ENCODE data around the gene FBXW7.
"Not testable (repeated sequence)": the region's sequence is repeated elsewhere in the genome, so short reads cannot be mapped to it uniquely, and the experiment has no call there.

FBXW7 gene

DNA sequence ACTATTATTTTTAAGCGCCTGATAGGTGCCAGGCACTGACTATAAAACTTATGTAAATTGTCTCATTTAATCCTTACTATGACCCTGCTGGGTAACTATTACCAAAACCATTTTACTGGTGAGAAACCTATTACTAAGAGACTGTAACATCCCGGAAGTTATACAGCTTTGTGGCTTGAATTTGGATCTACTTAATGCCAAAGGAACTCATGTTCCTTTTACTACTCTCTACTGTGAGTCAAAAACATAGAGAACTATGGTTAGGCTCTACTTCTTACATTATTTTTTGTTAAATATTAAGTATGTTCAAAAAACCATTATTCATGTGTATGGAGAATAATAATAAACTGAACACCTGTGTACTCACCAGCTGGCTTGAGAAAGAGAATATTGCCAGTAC is 14.8 kb upstream of the FBXW7 start:
- H3K27ac ChIP-seq (ENCODE audit: low read depth in 2 of 2, low read length in 2 of 2); H3K4me1 ChIP-seq (ENCODE audit: control insufficient read depth in 2 of 2, insufficient read depth in 2 of 2, low read length in 2 of 2); H3K36me3 ChIP-seq (ENCODE audit: control insufficient read depth in 2 of 2, insufficient read depth in 2 of 2, low read length in 2 of 2); H3K9ac ChIP-seq (ENCODE audit: low read depth in 1 of 2, low read length in 2 of 2); H3K4me3 ChIP-seq (ENCODE audit: low read length in 2 of 2); H3K9me3 ChIP-seq (ENCODE audit: control insufficient read depth in 2 of 2, low read length in 2 of 2); H3K27me3 ChIP-seq (ENCODE audit: control insufficient read depth in 2 of 2, insufficient read depth in 2 of 2, low read length in 2 of 2): not testable (repeated sequence)

DNA sequence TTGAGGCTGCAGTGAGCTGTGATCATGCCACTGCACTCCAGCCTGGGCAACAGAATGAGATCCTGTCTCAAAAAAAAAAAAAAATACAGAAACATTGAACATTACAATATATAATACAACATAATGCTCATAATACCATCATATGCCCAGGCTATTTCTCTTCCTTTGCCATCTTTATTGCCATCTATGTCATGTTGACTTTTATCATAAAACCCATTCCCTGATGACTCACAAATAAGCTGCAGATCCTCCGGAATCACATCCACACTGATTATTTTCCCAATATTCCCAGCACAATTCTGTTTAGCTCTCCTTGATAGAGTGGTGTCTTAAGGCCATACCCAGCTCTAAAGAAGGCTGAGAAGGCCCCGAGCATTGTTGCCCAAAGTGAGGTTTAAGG is 9.2 kb upstream of the FBXW7 start:
- Histone ChIP-seq H3K4me3 (ENCODE audit: low read length in 2 of 2) (no peak overlapping the region), H3K4me1 (ENCODE audit: control insufficient read depth in 2 of 2, insufficient read depth in 2 of 2, low read length in 2 of 2) (no peaks in the 10 kb centered on the region), H3K9me3 (ENCODE audit: control insufficient read depth in 2 of 2, low read length in 2 of 2) (no peaks in the 10 kb centered on the region), H3K27ac (ENCODE audit: low read depth in 2 of 2, low read length in 2 of 2) (no peak overlapping the region), H3K27me3 (ENCODE audit: control insufficient read depth in 2 of 2, insufficient read depth in 2 of 2, low read length in 2 of 2) (no peaks in the 10 kb centered on the region), H3K36me3 (ENCODE audit: control insufficient read depth in 2 of 2, insufficient read depth in 2 of 2, low read length in 2 of 2) (peaks cover 0 to under 1% of the 10 kb centered on the region in 2 donors), H3K9ac (ENCODE audit: low read depth in 1 of 2, low read length in 2 of 2) (no peak overlapping the region)

GRCh38 chr4:152544533-152544932 is 8.6 kb upstream of the FBXW7 start:
- not testable (repeated sequence) for H3K36me3 ChIP-seq (ENCODE audit: control insufficient read depth in 2 of 2, insufficient read depth in 2 of 2, low read length in 2 of 2); H3K27ac ChIP-seq (ENCODE audit: low read depth in 2 of 2, low read length in 2 of 2); H3K4me3 ChIP-seq (ENCODE audit: low read length in 2 of 2); H3K4me1 ChIP-seq (ENCODE audit: control insufficient read depth in 2 of 2, insufficient read depth in 2 of 2, low read length in 2 of 2); H3K9me3 ChIP-seq (ENCODE audit: control insufficient read depth in 2 of 2, low read length in 2 of 2); H3K9ac ChIP-seq (ENCODE audit: low read depth in 1 of 2, low read length in 2 of 2); H3K27me3 ChIP-seq (ENCODE audit: control insufficient read depth in 2 of 2, insufficient read depth in 2 of 2, low read length in 2 of 2)

DNA sequence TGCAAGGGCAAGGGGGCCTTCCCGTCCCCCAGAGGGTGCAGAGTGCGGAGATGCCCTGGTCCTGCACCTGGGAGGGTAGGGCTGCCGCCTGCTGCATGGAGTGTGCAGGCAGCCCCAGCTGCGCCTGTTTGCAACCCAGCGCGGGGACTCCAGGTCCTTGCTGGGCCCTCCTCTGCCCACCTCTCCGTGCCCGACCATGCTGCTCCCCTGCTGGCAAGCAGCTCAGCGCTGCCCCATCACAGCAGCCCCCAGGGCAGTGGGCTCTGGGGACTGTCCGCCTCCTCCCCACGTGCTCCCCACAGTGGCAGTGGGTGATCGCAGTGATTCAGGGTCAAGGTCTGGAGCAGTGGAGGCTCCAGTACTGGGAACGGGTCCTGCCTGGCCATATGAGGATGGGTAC is 5.0 kb upstream of the FBXW7 start:
- Histone ChIP-seq H3K27ac (ENCODE audit: low read depth in 2 of 2, low read length in 2 of 2) (no peak overlapping the region), H3K9ac (ENCODE audit: low read depth in 1 of 2, low read length in 2 of 2) (no peak overlapping the region), H3K4me1 (ENCODE audit: control insufficient read depth in 2 of 2, insufficient read depth in 2 of 2, low read length in 2 of 2) (peaks cover 7 to 11% of the 10 kb centered on the region in 2 donors), H3K9me3 (ENCODE audit: control insufficient read depth in 2 of 2, low read length in 2 of 2) (no peaks in the 10 kb centered on the region), H3K4me3 (ENCODE audit: low read length in 2 of 2) (no peak overlapping the region), H3K36me3 (ENCODE audit: control insufficient read depth in 2 of 2, insufficient read depth in 2 of 2, low read length in 2 of 2) (peaks cover 6 to 9% of the 10 kb centered on the region in 2 donors), H3K27me3 (ENCODE audit: control insufficient read depth in 2 of 2, insufficient read depth in 2 of 2, low read length in 2 of 2) (no peaks in the 10 kb centered on the region)

GRCh38 chr4:152540293-152540674 is 4.4 kb upstream of the FBXW7 start:
- Histone ChIP-seq H3K36me3 (ENCODE audit: control insufficient read depth in 2 of 2, insufficient read depth in 2 of 2, low read length in 2 of 2) (peaks cover 6 to 9% of the 10 kb centered on the region in 2 donors), H3K27me3 (ENCODE audit: control insufficient read depth in 2 of 2, insufficient read depth in 2 of 2, low read length in 2 of 2) (no peaks in the 10 kb centered on the region), H3K9me3 (ENCODE audit: control insufficient read depth in 2 of 2, low read length in 2 of 2) (no peaks in the 10 kb centered on the region), H3K27ac (ENCODE audit: low read depth in 2 of 2, low read length in 2 of 2) (no peak overlapping the region), H3K9ac (ENCODE audit: low read depth in 1 of 2, low read length in 2 of 2) (no peak overlapping the region), H3K4me3 (ENCODE audit: low read length in 2 of 2) (no peak overlapping the region), H3K4me1 (ENCODE audit: control insufficient read depth in 2 of 2, insufficient read depth in 2 of 2, low read length in 2 of 2) (peaks cover 7 to 11% of the 10 kb centered on the region in 2 donors)

DNA sequence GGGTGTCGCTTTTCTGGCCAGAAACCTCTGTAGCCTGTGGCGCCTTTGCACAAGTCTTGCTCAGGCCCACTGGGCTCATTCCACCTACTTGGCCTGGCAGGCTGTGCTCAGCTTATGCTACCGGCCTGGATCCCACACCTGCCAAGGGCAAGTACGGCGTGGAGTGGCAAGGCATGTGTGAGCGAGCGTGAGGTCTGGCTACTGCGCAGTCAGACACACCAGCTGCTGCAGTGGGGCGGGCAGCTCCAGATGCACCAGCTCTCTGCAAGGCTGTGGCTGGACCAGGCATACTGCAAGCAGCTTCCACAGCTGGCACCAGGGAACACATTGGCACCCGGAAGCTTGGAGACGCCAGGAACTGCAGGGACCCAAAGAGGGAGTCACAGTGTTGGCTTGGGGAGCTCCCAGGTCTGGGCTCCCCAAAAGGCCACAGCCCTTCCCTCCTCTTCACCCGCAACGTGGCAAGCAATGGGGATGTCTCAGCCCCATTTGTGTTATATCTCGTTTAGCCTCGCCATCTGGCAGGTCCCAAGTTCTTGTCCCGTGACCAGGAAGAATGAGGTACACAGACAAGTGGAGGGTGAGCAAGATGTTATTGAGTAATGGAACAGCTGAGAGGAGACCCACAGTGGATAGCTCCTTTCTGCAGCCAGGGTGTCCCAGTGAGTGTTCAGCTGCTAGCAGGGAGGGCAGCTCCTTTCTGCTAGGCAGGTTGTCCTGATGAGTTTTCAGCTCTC is 3.8 kb upstream of the FBXW7 start:
- no peaks in the 10 kb centered on the region for H3K9me3 ChIP-seq (ENCODE audit: control insufficient read depth in 2 of 2, low read length in 2 of 2)
- no peaks in the 10 kb centered on the region for H3K27me3 ChIP-seq (ENCODE audit: control insufficient read depth in 2 of 2, insufficient read depth in 2 of 2, low read length in 2 of 2)
- no peak overlapping the region for H3K4me3 ChIP-seq (ENCODE audit: low read length in 2 of 2)
- no peak overlapping the region for H3K9ac ChIP-seq (ENCODE audit: low read depth in 1 of 2, low read length in 2 of 2)
- peaks cover 7 to 11% of the 10 kb centered on the region in 2 donors for H3K4me1 ChIP-seq (ENCODE audit: control insufficient read depth in 2 of 2, insufficient read depth in 2 of 2, low read length in 2 of 2)
- H3K27ac ChIP-seq (ENCODE audit: low read depth in 2 of 2, low read length in 2 of 2), result no peak overlapping the region
- H3K36me3 ChIP-seq (ENCODE audit: control insufficient read depth in 2 of 2, insufficient read depth in 2 of 2, low read length in 2 of 2), result peaks cover 6 to 9% of the 10 kb centered on the region in 2 donors

- peaks cover 6 to 9% of the 10 kb centered on the region in 2 donors for H3K36me3 ChIP-seq (ENCODE audit: control insufficient read depth in 2 of 2, insufficient read depth in 2 of 2, low read length in 2 of 2)
- no peaks in the 10 kb centered on the region for H3K9me3 ChIP-seq (ENCODE audit: control insufficient read depth in 2 of 2, low read length in 2 of 2)
- H3K9ac ChIP-seq (ENCODE audit: low read depth in 1 of 2, low read length in 2 of 2), result peak overlapping the region in 1 of 2 donors; percentile 86
- H3K27ac ChIP-seq (ENCODE audit: low read depth in 2 of 2, low read length in 2 of 2), result peak overlapping the region in 1 of 2 donors; percentile 99
- no peaks in the 10 kb centered on the region for H3K27me3 ChIP-seq (ENCODE audit: control insufficient read depth in 2 of 2, insufficient read depth in 2 of 2, low read length in 2 of 2)
- peaks cover 13 to 19% of the 10 kb centered on the region in 2 donors for H3K4me1 ChIP-seq (ENCODE audit: control insufficient read depth in 2 of 2, insufficient read depth in 2 of 2, low read length in 2 of 2)
- H3K4me3 ChIP-seq (ENCODE audit: low read length in 2 of 2), result peak overlapping the region in 1 of 2 donors; percentile 91
Observed at GRCh38 chr4:152537881-152538280, 2.0 kb upstream of the FBXW7 start.

GRCh38 chr4:152536545-152537182 is 772 bp upstream of the FBXW7 start:
- peaks cover 13 to 19% of the 10 kb centered on the region in 2 donors for H3K4me1 ChIP-seq (ENCODE audit: control insufficient read depth in 2 of 2, insufficient read depth in 2 of 2, low read length in 2 of 2)

DNA sequence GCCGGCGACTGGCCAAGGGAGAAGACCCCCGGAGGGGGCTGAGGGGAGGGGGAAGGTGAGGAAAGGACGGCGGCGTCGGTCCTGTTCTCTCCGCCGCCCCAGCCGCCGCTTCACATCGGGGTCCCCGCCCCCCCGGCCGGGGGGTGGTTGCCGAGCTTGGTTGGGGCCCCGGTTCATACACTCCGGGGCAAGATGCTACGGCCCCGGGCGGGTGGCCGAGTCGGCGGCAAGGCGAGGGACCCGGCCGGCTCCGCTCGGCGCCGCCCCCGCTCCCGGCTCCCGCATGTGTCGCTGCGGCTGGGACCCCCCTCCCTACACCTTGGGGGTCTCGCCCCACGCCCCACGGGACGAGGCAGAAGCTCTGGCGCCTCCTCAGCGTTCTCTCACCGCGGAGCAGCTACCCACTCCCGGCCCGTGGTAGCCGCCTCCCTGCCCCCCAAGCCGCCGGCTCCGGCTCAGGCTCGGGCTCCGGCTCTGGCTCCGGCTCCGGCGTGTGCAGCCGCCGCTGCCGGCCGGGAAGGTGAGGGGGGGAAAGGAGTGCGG is 461 bp downstream of the FBXW7 start:
- H3K9ac ChIP-seq (ENCODE audit: low read depth in 1 of 2, low read length in 2 of 2), result peak overlapping the region; percentile 68 to 86
- H3K27ac ChIP-seq (ENCODE audit: low read depth in 2 of 2, low read length in 2 of 2), result peak overlapping the region; percentile 97 to 99
- no peaks in the 10 kb centered on the region for H3K9me3 ChIP-seq (ENCODE audit: control insufficient read depth in 2 of 2, low read length in 2 of 2)
- peaks cover 13 to 19% of the 10 kb centered on the region in 2 donors for H3K4me1 ChIP-seq (ENCODE audit: control insufficient read depth in 2 of 2, insufficient read depth in 2 of 2, low read length in 2 of 2)
- no peaks in the 10 kb centered on the region for H3K27me3 ChIP-seq (ENCODE audit: control insufficient read depth in 2 of 2, insufficient read depth in 2 of 2, low read length in 2 of 2)
- peaks cover 6 to 9% of the 10 kb centered on the region in 2 donors for H3K36me3 ChIP-seq (ENCODE audit: control insufficient read depth in 2 of 2, insufficient read depth in 2 of 2, low read length in 2 of 2)
- peak overlapping the region; percentile 74 to 87 for H3K4me3 ChIP-seq (ENCODE audit: low read length in 2 of 2)

More at GRCh38 chr4:152536545-152537182, 772 bp upstream of the FBXW7 start:
- Histone ChIP-seq H3K27me3 (ENCODE audit: control insufficient read depth in 2 of 2, insufficient read depth in 2 of 2, low read length in 2 of 2) (no peaks in the 10 kb centered on the region), H3K9ac (ENCODE audit: low read depth in 1 of 2, low read length in 2 of 2) (peak overlapping the region; percentile 86 to 98), H3K27ac (ENCODE audit: low read depth in 2 of 2, low read length in 2 of 2) (peak overlapping the region; percentile 97 to 99), H3K9me3 (ENCODE audit: control insufficient read depth in 2 of 2, low read length in 2 of 2) (no peaks in the 10 kb centered on the region), H3K36me3 (ENCODE audit: control insufficient read depth in 2 of 2, insufficient read depth in 2 of 2, low read length in 2 of 2) (peaks cover 6 to 9% of the 10 kb centered on the region in 2 donors), H3K4me3 (ENCODE audit: low read length in 2 of 2) (peak overlapping the region; percentile 87 to 91)

Measured in mucosa of rectum (tissue), 2 donors.